Measurements from ENCODE around the gene MYLK4. TPM values are rescaled to one million over a fixed set of nuclear protein-coding genes. Genes with fewer than 3 reads are reported as not detected.

The MYLK4 gene
- total and polyA plus RNA-seq, 2 of the 13 experiments (the other 11 are each of a cell fraction or from before 2014, with no cell fraction given): 0.26 to 0.29 TPM

- TF ChIP-seq HBP1 (CRISPR knock-in tag; IDR thresholded peaks at IDR 0.05; ENCODE audit: low read depth): no peak
- no peak for TF ChIP-seq ZNF468 (CRISPR knock-in tag; IDR thresholded peaks at IDR 0.05)
- TF ChIP-seq ZNF354B (CRISPR knock-in tag; IDR thresholded peaks at IDR 0.05): no peak
- TF ChIP-seq BHLHE40 (IDR thresholded peaks at IDR 0.05; ENCODE audit: low read length): no peak
- TF ChIP-seq TOPORS (CRISPR knock-in tag; IDR thresholded peaks at IDR 0.05): no peak
- no peak for TF ChIP-seq PAWR (CRISPR knock-in tag; IDR thresholded peaks at IDR 0.05; ENCODE audit: borderline replicate concordance)
These were observed 37.1 kb downstream of the MYLK4 start (continued) for GRCh38 chr6:2713473-2714110.

- ATAC-seq (no peak), FAIRE-seq (no peak), DNase-seq (ENCODE audit: low spot score) (no peak)
- POLR2A ChIA-PET: no interaction called here
- BruUV-seq (replicated peaks): no TSS peak
- Histone ChIP-seq H3K27me3 (ENCODE audit: control insufficient read depth in 1 of 2, insufficient read depth in 2 of 2, low read length in 2 of 2) (no peaks in the 10 kb centered on the region; a peak in 1 of 5 replicates), H3K9me3 (ENCODE audit: low read length) (peaks cover 12% of the 10 kb centered on the region), H3K4me2 (ENCODE audit: low read depth, low read length) (no peak overlapping the region), H3K27ac (ENCODE audit: extremely low read length, insufficient read depth, low read length) (no peak overlapping the region), H3K79me2 (ENCODE audit: insufficient read depth, low read length) (no peaks in the 10 kb centered on the region), H3K4me1 (ENCODE audit: insufficient read depth, low read length) (peaks cover 14% of the 10 kb centered on the region), H3K4me3 (replicated peaks in 1 of 3; ENCODE audit: insufficient read depth in 1 of 3, low read depth in 2 of 3, low read length in 3 of 3) (no peak overlapping the region), H4K20me1 (ENCODE audit: insufficient read depth, low read length) (no peaks in the 10 kb centered on the region), H3K9ac (ENCODE audit: insufficient read depth, low read depth, low read length) (no peak overlapping the region), H3K36me3 (replicated peaks in 1 of 2; ENCODE audit: control insufficient read depth in 1 of 2, insufficient read depth in 2 of 2, low read length in 2 of 2) (no peaks in the 10 kb centered on the region), H2AFZ (ENCODE audit: low read length) (no peak overlapping the region)
- intact Hi-C loops (cut with micrococcal nuclease; ENCODE audit: unreplicated experiment): no loop called here
- CTCF ChIA-PET (ENCODE audit: low intra/inter-chr PET ratio, low total read pairs): no interaction called here
- in situ Hi-C loops (cut with HindIII; ENCODE audit: extremely low pct_ligation_motif_present, low pct_unique_long_range_greater_than_20kb): no loop called here
- 26% methylated on average over 5 of the region's 5 CpGs for WGBS (ENCODE audit: low lambda C conversion rate)
- TF ChIP-seq THYN1 (CRISPR knock-in tag; IDR thresholded peaks at IDR 0.05; ENCODE audit: borderline replicate concordance, low read depth) (no peak), ZNF891 (CRISPR knock-in tag; IDR thresholded peaks at IDR 0.05) (no peak), ATF7-NPFF (CRISPR knock-in tag; IDR thresholded peaks at IDR 0.05; ENCODE audit: low read depth) (no peak), LBX2 (CRISPR knock-in tag; IDR thresholded peaks at IDR 0.05; ENCODE audit: borderline replicate concordance) (no peak), HMG20A (CRISPR knock-in tag; IDR thresholded peaks at IDR 0.05; ENCODE audit: borderline replicate concordance) (no peak), STAT6 (CRISPR knock-in tag; IDR thresholded peaks at IDR 0.05; ENCODE audit: borderline replicate concordance) (no peak), ZNF580 (CRISPR knock-in tag; IDR thresholded peaks at IDR 0.05; ENCODE audit: borderline replicate concordance, low read depth) (no peak), ATF7 (IDR thresholded peaks at IDR 0.05) (no peak), ATF7 (CRISPR knock-in tag; IDR thresholded peaks at IDR 0.05) (no peak), MYNN (CRISPR knock-in tag; IDR thresholded peaks at IDR 0.05; ENCODE audit: low read depth) (no peak), ZBTB34 (CRISPR knock-in tag; IDR thresholded peaks at IDR 0.05) (no peak)
These were observed 38.6 kb downstream of the MYLK4 start for GRCh38 chr6:2712102-2712501.

All from HepG2 (cell line).